Gastroesophageal sphincter (tissue), 4 donors: ENCODE measurements around the gene DAW1. TPM values are rescaled to one million over a fixed set of nuclear protein-coding genes. Genes with fewer than 3 reads are reported as not detected.

Experiments used
- ATAC-seq: fragments of 150-250 bp; one replicate; pipeline ENCODE4 v1.9.1; 2016; ENCODE audit warnings: mild to moderate bottlenecking, moderate library complexity
- H3K27ac ChIP-seq, 4 donors: fragments of 200-600 bp; sonication (generic) in 3 of 4; 1 replicate in 3 of 4; 2 replicates in 1 of 4; pipeline ENCODE4 v1.5.1; 2016 to 2019
- H3K27me3 ChIP-seq: fragments of 200-600 bp; sonication (generic); one replicate; pipeline ENCODE4 v1.5.1; 2019
- H3K36me3 ChIP-seq, 2 donors: fragments of 200-600 bp; sonication (generic); one replicate each; pipeline ENCODE4 v1.5.1; 2019; ENCODE audit warnings: control low read depth in 1 of 2
- H3K4me1 ChIP-seq, 3 donors: fragments of 200-600 bp; sonication (generic); 1 replicate in 2 of 3; 2 replicates in 1 of 3; pipeline ENCODE4 v1.5.1; 2016 to 2019; ENCODE audit warnings: control low read depth in 2 of 3
- H3K4me3 ChIP-seq, 2 donors: fragments of 200-600 bp; sonication (generic); one replicate each; pipeline ENCODE4 v1.5.1; 2019; ENCODE audit warnings: mild to moderate bottlenecking in 1 of 2, moderate library complexity in 1 of 2
- H3K9me3 ChIP-seq, 3 donors: fragments of 200-600 bp; sonication (generic); one replicate each; pipeline ENCODE4 v1.5.1; 2017 to 2019; ENCODE audit warnings: control low read depth in 2 of 3
- EP300 ChIP-seq: sonication (generic); formaldehyde crosslinking; IDR thresholded peaks from one replicate; pipeline ENCODE4 v1.6.1; 2017; ENCODE audit warnings: antibody characterized with exemption, mild to moderate bottlenecking
- POLR2A ChIP-seq, 2 donors: fragments of 450-650 bp; IDR thresholded peaks; one replicate each; pipeline ENCODE4 v1.6.1; 2017; ENCODE audit warnings: antibody characterized with exemption in 2 of 2, mild to moderate bottlenecking in 2 of 2, moderate library complexity in 1 of 2
- POLR2AphosphoS5 ChIP-seq: sonication (generic); formaldehyde crosslinking; IDR thresholded peaks from one replicate; pipeline ENCODE4 v1.6.1; 2017; ENCODE audit warnings: antibody characterized with exemption
- WGBS, 2 donors: methylation state at CpG; one replicate each; pipeline ENCODE4 v1.1.5; 2018; ENCODE audit warnings: low coverage in 1 of 2; 5-methylcytosine and 5-hydroxymethylcytosine counted together
- small RNA-seq, 4 donors: library from RNA; depleted of rRNA; stranded (forward); fragments of <200 nt; gene quantifications; one replicate each; pipeline ENCODE3, GENCODE V24; 2016
- total RNA-seq, 4 donors: library from RNA; depleted of rRNA; stranded (reverse); fragments of >200 nt; gene quantifications; one replicate each; pipeline ENCODE4 v1.1.0, GENCODE V29; 2016
- TF ChIP-seq, protein P1 (sequence below), 4 experiments: fragments of 200-600 bp in 2 of 4; fragments of 450-650 bp in 2 of 4; sonication (generic) in 1 of 4; IDR thresholded peaks; one replicate each; pipeline ENCODE4 v1.5.1; 2017 to 2019; ENCODE audit warnings: antibody characterized with exemption in 4 of 4, mild to moderate bottlenecking in 2 of 4, moderate library complexity in 2 of 4

Gene DAW1
- total RNA-seq, 4 donors from 2014 or later, result not detected

DNA sequence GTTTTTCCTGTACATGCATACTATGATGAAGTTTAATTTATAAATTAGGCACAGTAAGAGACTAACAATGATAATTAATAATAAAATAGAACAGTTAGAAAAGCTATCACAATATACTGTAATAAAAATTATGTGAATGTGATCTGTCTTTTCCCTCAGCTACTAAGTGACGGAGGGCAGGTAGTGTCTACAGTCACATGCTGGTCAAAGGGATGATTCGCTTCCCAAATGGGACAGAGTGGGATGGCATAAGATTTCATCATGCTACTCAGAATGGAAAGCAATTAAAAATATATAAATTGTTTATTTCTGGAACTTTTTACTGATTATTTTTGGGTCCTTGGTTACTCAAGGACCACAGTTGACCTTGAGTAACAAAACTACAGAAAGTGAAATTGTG lies 71.5 kb downstream of the DAW1 start:
- Histone ChIP-seq H3K9me3 (no peaks in the 10 kb centered on the region), H3K27me3 (no peaks in the 10 kb centered on the region), H3K27ac (no peak overlapping the region), H3K36me3 (no peaks in the 10 kb centered on the region), H3K4me1 (no peaks in the 10 kb centered on the region), H3K4me3 (no peak overlapping the region)
- WGBS, 2 donors, result 25 to 91% methylated on average over 2 of the region's 2 CpGs
- TF ChIP-seq, protein P1, sequence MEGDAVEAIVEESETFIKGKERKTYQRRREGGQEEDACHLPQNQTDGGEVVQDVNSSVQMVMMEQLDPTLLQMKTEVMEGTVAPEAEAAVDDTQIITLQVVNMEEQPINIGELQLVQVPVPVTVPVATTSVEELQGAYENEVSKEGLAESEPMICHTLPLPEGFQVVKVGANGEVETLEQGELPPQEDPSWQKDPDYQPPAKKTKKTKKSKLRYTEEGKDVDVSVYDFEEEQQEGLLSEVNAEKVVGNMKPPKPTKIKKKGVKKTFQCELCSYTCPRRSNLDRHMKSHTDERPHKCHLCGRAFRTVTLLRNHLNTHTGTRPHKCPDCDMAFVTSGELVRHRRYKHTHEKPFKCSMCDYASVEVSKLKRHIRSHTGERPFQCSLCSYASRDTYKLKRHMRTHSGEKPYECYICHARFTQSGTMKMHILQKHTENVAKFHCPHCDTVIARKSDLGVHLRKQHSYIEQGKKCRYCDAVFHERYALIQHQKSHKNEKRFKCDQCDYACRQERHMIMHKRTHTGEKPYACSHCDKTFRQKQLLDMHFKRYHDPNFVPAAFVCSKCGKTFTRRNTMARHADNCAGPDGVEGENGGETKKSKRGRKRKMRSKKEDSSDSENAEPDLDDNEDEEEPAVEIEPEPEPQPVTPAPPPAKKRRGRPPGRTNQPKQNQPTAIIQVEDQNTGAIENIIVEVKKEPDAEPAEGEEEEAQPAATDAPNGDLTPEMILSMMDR (IDR thresholded peaks at IDR 0.05), result no peak
- no peak for TF ChIP-seq POLR2AphosphoS5
- TF ChIP-seq POLR2A (IDR thresholded peaks at IDR 0.05), result no peak
- no peak for TF ChIP-seq EP300
- no peak for ATAC-seq

DNA sequence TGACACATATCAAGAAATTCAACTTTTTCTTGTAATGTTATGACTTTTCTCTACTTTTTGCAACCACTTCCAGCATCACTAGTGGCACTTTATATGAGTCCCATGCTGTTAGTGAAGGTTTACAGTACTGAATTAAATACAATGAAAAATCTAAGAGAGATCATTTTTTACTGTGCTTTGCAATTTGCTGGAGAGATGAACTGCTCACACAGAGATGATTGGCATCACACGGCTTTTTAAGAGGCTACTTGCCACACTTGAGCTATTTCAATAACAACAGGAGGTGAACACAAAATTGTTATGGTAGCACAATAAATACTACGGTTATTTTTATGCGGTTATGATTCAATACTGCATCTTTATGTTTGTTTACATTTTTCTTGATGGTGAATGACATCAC lies 88.9 kb downstream of the DAW1 start:
- TF ChIP-seq POLR2AphosphoS5 (no peak), EP300 (no peak), POLR2A (IDR thresholded peaks at IDR 0.05) (no peak)
- TF ChIP-seq, protein P1 (IDR thresholded peaks at IDR 0.05), result no peak
- no peaks in the 10 kb centered on the region for H3K36me3 ChIP-seq
- no peak overlapping the region for H3K27ac ChIP-seq
- no peaks in the 10 kb centered on the region for H3K4me1 ChIP-seq
- H3K9me3 ChIP-seq, result peaks cover 0 to 9% (median 0%) of the 10 kb centered on the region in 3 donors
- H3K27me3 ChIP-seq, result no peaks in the 10 kb centered on the region
- no peak for ATAC-seq
- WGBS, 2 donors, result 82 to 83% methylated on average over 3 of the region's 3 CpGs
- no peak overlapping the region for H3K4me3 ChIP-seq

DNA sequence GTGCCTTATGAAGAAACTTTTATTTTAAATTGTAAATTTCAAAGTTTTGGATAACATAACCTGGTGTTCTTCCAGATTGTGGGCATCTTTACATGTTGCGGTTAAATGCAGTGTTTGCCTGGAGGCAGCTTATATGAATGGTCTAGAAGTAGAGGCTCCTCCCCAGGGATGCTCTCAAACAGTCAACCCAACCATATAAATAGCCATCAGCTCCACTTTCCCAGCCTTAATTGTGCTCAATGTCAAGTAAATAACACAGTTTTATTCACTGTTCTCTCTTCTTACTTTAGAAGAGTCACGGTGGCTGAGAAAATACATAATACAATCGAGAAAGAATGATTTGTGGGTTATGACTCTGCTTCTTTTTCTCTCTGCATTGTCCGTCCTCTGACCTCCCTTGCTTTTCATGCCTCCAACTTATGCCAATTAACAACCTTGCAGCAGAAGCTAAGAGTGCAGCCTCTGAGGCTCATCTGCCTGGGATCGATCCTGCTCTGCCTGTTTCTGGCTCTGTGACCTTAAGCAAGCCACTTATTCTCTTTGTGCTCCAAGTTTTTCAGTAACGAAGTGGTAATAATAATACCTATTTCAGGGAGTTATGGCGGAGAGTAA lies 100.3 kb downstream of the DAW1 start:
- ATAC-seq, result no peak
- no peak for TF ChIP-seq POLR2AphosphoS5
- no peak for TF ChIP-seq POLR2A (IDR thresholded peaks at IDR 0.05)
- TF ChIP-seq, protein P1 (IDR thresholded peaks at IDR 0.05), result no peak
- TF ChIP-seq EP300, result no peak
- H3K36me3 ChIP-seq, result no peaks in the 10 kb centered on the region
- no peaks in the 10 kb centered on the region for H3K4me1 ChIP-seq
- H3K9me3 ChIP-seq, result no peaks in the 10 kb centered on the region
- H3K4me3 ChIP-seq, result no peak overlapping the region
- no peak overlapping the region for H3K27ac ChIP-seq
- WGBS, 2 donors, result 84 to 86% methylated on average over 3 to 7 of the region's 7 CpGs
- H3K27me3 ChIP-seq, result no peaks in the 10 kb centered on the region

DNA sequence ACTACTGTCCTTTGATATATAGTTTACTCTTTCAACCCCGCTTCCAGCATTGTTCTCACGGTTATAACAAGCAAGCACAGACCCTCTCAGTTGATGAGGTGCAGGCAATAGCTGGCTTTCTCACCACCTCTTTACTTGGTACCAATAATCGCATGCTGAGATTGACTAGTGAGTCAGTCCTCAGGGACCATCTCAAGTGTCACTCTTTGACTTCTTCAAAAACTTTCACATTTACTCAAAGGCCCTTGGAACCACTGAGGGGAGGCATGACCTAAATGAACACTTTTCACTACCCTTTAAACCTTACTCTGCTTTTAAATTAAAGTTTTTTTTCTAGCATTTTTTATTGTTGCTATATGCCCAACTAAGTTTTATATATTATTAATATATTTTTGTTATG lies 101.8 kb downstream of the DAW1 start:
- no peaks in the 10 kb centered on the region for H3K36me3 ChIP-seq
- H3K27me3 ChIP-seq, result no peaks in the 10 kb centered on the region

More for the DNA sequence above, 101.8 kb downstream of the DAW1 start:
- no peak overlapping the region for H3K27ac ChIP-seq
- 74 to 76% methylated on average over 3 of the region's 3 CpGs for WGBS, 2 donors
- no peak for TF ChIP-seq POLR2AphosphoS5
- no peak for TF ChIP-seq POLR2A (IDR thresholded peaks at IDR 0.05)
- TF ChIP-seq EP300, result no peak
- TF ChIP-seq, protein P1 (IDR thresholded peaks at IDR 0.05), result no peak
- no peaks in the 10 kb centered on the region for H3K9me3 ChIP-seq
- ATAC-seq, result no peak
- no peaks in the 10 kb centered on the region for H3K4me1 ChIP-seq
- H3K4me3 ChIP-seq, result no peak overlapping the region

Small RNA genes within 50 kb of the gene (small RNA-seq; reads per million reads assigned to genes)
- gene RF00402, result 0 reads per million in 4 donors

Other genes with a start within 250 kb of the DAW1 start
- gene SCYGR5, start 204.8 kb upstream of the DAW1 start, total RNA-seq, result not detected
- gene SLC19A3, start 153.6 kb upstream of the DAW1 start, total RNA-seq, result 1 to 10 TPM in 2 of 4 donors, under 1 TPM in 1, not detected in 1; 0.69 to 3.5 (median 1.8) TPM
- gene SCYGR6, start 146.9 kb upstream of the DAW1 start, total RNA-seq, result not detected
- not detected for gene SCYGR7, start 143.3 kb upstream of the DAW1 start, total RNA-seq
- not detected for gene SCYGR8, start 125.7 kb upstream of the DAW1 start, total RNA-seq
- 1 to 10 TPM in 1 of 4 donors, not detected in 3; 3.1 TPM for gene CCL20, start 57.8 kb upstream of the DAW1 start, total RNA-seq